ENCODE results near the gene SMYD3. TPM values are rescaled to one million over a fixed set of nuclear protein-coding genes. Genes with fewer than 3 reads are reported as not detected.

Gene SMYD3
- total RNA-seq, 1 donor from 2014 or later: 23.9 TPM

- no peaks in the 10 kb centered on the region for H3K9me3 Mint-ChIP-seq
Measured at GRCh38 chr1:246165826-246166709, 341.0 kb downstream of the SMYD3 start.

DNA sequence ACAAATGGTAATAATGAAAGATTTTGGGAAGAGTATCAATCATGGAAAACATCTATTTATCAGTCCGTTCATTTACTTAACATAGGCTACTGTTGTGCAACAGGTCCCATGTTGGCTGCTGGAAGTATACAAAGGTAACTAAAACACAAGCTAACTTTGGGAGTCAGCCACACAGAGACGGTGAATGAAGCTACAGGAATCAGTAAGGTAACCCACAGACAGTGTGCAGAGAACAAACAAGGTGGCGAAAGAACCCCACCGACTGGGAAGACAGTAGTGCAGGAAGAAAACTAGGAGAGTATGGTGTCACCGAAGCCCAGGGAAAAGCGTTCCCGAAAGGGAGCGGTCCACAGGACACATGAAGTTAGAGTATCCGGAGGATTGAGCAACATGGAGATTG, 342.3 kb downstream of the SMYD3 start:
- H3K36me3 Mint-ChIP-seq (ENCODE audit: low read depth): no peaks in the 10 kb centered on the region
- no peak for DNase-seq
- intact Hi-C loops (cut with micrococcal nuclease): no loop called here
- H3K4me3 Mint-ChIP-seq: no peak overlapping the region
- H3K4me1 Mint-ChIP-seq: no peaks in the 10 kb centered on the region
- no peaks in the 10 kb centered on the region for H3K9me3 Mint-ChIP-seq
- no peak overlapping the region for H3K27ac Mint-ChIP-seq
- H3K27me3 Mint-ChIP-seq: no peaks in the 10 kb centered on the region

More at GRCh38 chr1:246165826-246166709, 341.0 kb downstream of the SMYD3 start:
- no peak overlapping the region for H3K27ac Mint-ChIP-seq
- intact Hi-C loops (cut with micrococcal nuclease): no loop called here
- no peaks in the 10 kb centered on the region for H3K36me3 Mint-ChIP-seq (ENCODE audit: low read depth)
- no peaks in the 10 kb centered on the region for H3K4me1 Mint-ChIP-seq
- no peaks in the 10 kb centered on the region for H3K27me3 Mint-ChIP-seq
- no peak for DNase-seq
- no peak overlapping the region for H3K4me3 Mint-ChIP-seq

GRCh38 chr1:246162560-246162959, 344.5 kb downstream of the SMYD3 start:
- no peaks in the 10 kb centered on the region for H3K4me1 Mint-ChIP-seq
- H3K4me3 Mint-ChIP-seq: no peak overlapping the region
- intact Hi-C loops (cut with micrococcal nuclease): no loop called here

DNA sequence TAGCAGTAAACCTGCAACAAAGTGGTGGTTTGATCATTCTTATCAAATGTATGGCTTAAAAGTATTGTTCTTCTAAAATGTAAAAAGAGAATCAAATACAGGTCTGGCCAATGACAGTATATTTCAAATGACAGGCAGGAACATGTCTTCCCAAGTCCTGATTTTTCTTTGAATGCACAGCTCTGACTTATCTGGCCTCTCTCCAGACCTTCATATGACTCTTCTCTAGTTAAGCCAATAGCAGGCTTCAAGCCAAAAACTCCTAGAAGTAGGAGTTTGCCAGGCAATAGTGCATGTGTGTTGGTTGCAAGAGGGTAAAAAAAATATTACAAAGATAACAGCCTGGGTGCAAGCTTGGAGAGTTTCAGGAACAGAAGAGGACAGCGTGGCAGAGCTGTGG, 345.5 kb downstream of the SMYD3 start:
- intact Hi-C loops (cut with micrococcal nuclease): no loop called here
- H3K4me1 Mint-ChIP-seq: no peaks in the 10 kb centered on the region
- no peaks in the 10 kb centered on the region for H3K36me3 Mint-ChIP-seq (ENCODE audit: low read depth)
- no peaks in the 10 kb centered on the region for H3K9me3 Mint-ChIP-seq
- no peak overlapping the region for H3K27ac Mint-ChIP-seq
- H3K27me3 Mint-ChIP-seq: no peaks in the 10 kb centered on the region
- no peak for DNase-seq
- H3K4me3 Mint-ChIP-seq: no peak overlapping the region

More at GRCh38 chr1:246162560-246162959, 344.5 kb downstream of the SMYD3 start:
- Mint-ChIP-seq H3K27ac (no peak overlapping the region), H3K36me3 (ENCODE audit: low read depth) (no peaks in the 10 kb centered on the region), H3K9me3 (no peaks in the 10 kb centered on the region), H3K27me3 (no peaks in the 10 kb centered on the region)
- no peak for DNase-seq

DNA sequence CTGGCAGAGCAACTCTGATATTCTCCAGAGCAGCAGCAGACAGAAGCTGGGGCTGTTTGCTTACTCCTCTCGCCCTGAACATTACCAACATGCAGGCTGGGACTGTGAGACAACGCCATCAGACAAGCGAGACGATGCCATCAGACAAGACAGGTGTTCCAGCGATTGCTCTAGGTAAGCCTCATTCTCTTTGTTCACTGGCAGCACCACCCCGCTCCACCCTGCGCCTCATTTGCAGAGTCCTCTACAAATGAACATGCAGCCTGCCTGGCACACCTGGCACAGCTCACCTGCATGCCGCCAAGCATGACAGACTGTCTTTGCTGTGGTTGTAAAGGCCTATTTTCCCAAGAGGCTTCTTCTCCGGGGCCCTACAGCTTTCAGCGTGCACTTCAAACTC, 346.2 kb downstream of the SMYD3 start:
- Mint-ChIP-seq H3K36me3 (ENCODE audit: low read depth) (no peaks in the 10 kb centered on the region), H3K4me3 (no peak overlapping the region), H3K27ac (no peak overlapping the region), H3K4me1 (no peaks in the 10 kb centered on the region), H3K9me3 (no peaks in the 10 kb centered on the region), H3K27me3 (no peaks in the 10 kb centered on the region)
- intact Hi-C loops (cut with micrococcal nuclease): no loop called here
- no peak for DNase-seq

- no peak overlapping the region for H3K27ac Mint-ChIP-seq
- H3K27me3 Mint-ChIP-seq: no peaks in the 10 kb centered on the region
- no peak for DNase-seq
- no peaks in the 10 kb centered on the region for H3K9me3 Mint-ChIP-seq
- H3K36me3 Mint-ChIP-seq (ENCODE audit: low read depth): no peaks in the 10 kb centered on the region
- H3K4me1 Mint-ChIP-seq: no peaks in the 10 kb centered on the region
- H3K4me3 Mint-ChIP-seq: no peak overlapping the region
- intact Hi-C loops (cut with micrococcal nuclease): no loop called here
Measured at GRCh38 chr1:246160374-246160773, 346.7 kb downstream of the SMYD3 start.

DNA sequence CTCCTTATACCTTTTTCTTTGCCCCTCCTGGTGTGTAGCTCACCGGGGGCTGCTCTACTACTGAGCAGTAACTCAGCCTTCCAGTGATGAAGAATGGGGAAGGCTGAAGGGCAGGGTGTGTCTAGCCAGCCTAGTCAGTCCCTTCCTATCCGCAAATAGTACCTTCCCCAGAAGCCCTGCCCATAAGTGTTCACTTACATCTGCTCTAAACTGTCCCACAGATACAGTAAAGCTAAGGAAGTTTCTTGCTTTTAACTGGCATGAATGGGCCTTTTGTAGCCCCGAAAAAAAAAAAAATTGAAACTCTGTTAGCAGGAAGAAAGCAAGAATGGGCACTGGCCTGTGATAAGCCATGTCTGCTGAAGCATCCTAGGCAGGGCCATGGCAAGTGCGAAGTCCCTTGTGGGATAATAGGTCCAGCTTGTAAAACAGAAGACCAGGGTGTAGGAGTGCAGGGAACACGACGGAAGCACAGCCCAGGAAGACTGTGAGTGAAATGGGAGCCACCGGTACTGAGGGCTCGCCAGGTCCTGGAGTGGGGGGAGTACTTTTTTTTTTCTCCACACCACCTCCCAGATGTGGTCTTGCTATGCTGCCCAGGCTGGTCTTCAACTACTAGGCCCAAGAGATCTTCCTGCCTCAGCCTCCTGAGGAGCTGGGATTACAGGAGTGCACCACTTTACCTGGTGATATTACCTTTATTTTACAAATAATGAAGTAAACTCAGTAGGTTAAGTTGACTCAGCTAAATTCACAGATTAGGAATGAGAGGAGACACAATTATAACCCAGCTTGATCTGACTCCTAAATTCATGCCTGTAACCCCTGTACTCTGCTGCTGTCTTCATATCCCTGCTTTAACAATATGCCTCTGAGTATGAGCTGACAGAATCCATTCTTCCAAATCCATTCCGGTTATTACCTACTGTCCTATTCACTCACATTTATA, 347.5 kb downstream of the SMYD3 start:
- no peak for DNase-seq
- intact Hi-C loops (cut with micrococcal nuclease): no loop called here
- H3K4me1 Mint-ChIP-seq: no peaks in the 10 kb centered on the region
- H3K27me3 Mint-ChIP-seq: no peaks in the 10 kb centered on the region
- H3K36me3 Mint-ChIP-seq (ENCODE audit: low read depth): no peaks in the 10 kb centered on the region
- H3K27ac Mint-ChIP-seq: no peak overlapping the region
- H3K4me3 Mint-ChIP-seq: no peak overlapping the region
- H3K9me3 Mint-ChIP-seq: no peaks in the 10 kb centered on the region

DNA sequence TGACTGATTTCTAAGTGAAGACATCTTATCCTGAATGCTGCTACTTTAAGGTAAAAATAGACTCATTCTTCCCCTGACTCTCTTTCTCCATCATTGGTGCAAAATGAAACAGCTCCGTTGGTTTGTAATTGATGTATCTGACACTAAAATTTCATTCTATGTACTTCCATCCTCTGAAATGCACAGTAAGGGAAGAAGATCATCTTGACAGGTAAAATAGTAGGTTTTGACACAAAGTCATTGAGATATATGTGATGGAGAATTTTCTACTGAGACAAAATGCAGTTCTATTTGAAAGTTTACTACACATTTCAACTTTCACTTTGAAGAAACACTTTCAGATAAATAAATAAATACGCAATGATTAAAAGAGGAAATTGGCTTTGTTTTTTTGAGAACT, 348.9 kb downstream of the SMYD3 start:
- DNase-seq: no peak
- H3K4me3 Mint-ChIP-seq: no peak overlapping the region
- H3K9me3 Mint-ChIP-seq: no peaks in the 10 kb centered on the region
- H3K36me3 Mint-ChIP-seq (ENCODE audit: low read depth): no peaks in the 10 kb centered on the region
- intact Hi-C loops (cut with micrococcal nuclease): no loop called here
- H3K27ac Mint-ChIP-seq: no peak overlapping the region
- no peaks in the 10 kb centered on the region for H3K27me3 Mint-ChIP-seq
- H3K4me1 Mint-ChIP-seq: no peaks in the 10 kb centered on the region

GRCh38 chr1:246157516-246157915, 349.6 kb downstream of the SMYD3 start:
- Mint-ChIP-seq H3K4me3 (no peak overlapping the region), H3K4me1 (no peaks in the 10 kb centered on the region), H3K27me3 (no peaks in the 10 kb centered on the region), H3K27ac (no peak overlapping the region), H3K36me3 (ENCODE audit: low read depth) (no peaks in the 10 kb centered on the region), H3K9me3 (no peaks in the 10 kb centered on the region)
- DNase-seq: no peak
- intact Hi-C loops (cut with micrococcal nuclease): no loop called here

DNA sequence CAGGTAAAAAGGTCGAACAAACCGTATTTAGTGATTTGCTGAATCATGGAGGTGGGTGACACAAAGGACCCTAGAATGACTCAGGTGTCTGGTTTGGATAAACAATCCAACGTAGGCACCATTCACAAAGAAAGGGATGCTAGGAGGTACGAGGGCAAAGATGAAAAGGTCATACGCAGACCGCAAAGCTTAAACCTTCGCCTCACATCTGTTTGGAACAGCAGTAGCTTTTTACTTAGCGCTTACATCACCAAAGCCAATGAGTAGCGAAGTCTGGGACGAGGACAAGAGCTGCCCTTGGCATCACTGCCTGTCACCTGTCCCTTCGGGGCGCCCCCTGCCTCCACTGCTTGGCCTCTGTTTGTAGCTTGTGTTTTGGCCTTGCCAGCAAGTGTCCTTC, 350.2 kb downstream of the SMYD3 start:
- intact Hi-C loops (cut with micrococcal nuclease): no loop called here
- Mint-ChIP-seq H3K27ac (no peak overlapping the region), H3K27me3 (no peaks in the 10 kb centered on the region), H3K36me3 (ENCODE audit: low read depth) (no peaks in the 10 kb centered on the region), H3K9me3 (no peaks in the 10 kb centered on the region), H3K4me3 (no peak overlapping the region), H3K4me1 (no peaks in the 10 kb centered on the region)
- no peak for DNase-seq

DNA sequence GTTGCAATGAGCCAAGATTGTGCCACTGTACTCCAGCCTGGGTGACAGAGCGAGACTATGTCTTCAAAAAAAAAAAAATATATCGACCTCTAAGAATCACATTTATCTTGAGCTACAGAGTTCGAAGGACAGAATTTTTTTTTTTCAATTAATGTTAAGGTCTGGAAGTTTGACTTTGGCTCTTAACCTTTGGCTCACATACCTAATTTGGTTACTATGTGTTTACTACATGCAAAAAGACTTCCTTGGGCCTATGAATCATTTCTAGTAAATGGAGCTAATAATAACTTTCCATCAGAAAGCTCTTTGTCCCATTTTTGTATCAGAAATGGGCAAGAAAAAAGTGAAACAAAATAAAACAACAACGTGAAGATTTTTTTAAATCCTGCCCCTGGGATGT, 351.2 kb downstream of the SMYD3 start:
- H3K27ac Mint-ChIP-seq: no peak overlapping the region
- H3K9me3 Mint-ChIP-seq: no peaks in the 10 kb centered on the region
- no peaks in the 10 kb centered on the region for H3K36me3 Mint-ChIP-seq (ENCODE audit: low read depth)
- no peak overlapping the region for H3K4me3 Mint-ChIP-seq
- no peaks in the 10 kb centered on the region for H3K27me3 Mint-ChIP-seq
- DNase-seq: no peak
- H3K4me1 Mint-ChIP-seq: no peaks in the 10 kb centered on the region
- intact Hi-C loops (cut with micrococcal nuclease): no loop called here

DNA sequence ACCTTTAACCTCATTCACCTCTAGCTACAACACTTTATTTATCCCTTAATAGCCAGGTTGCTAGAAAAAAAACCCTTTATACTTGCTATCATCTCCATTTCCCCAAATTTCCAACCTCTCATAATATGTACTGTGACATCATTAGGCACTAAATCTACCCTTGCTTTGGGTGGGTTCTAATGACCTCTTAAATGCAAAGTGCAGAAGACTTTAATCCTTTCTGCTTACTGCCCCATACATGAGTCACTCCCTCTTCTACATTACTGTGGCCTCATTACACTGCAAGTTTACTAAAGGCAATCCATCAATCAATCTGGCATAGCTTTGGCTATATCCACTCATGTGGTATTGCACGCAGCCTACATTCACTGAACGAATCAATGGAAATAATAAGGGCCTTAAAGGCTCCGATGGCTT, 353.3 kb downstream of the SMYD3 start:
- H3K4me3 Mint-ChIP-seq: no peak overlapping the region
- no peaks in the 10 kb centered on the region for H3K36me3 Mint-ChIP-seq (ENCODE audit: low read depth)
- no peaks in the 10 kb centered on the region for H3K27me3 Mint-ChIP-seq
- intact Hi-C loops (cut with micrococcal nuclease): no loop called here
- DNase-seq: no peak
- H3K4me1 Mint-ChIP-seq: no peaks in the 10 kb centered on the region
- no peak overlapping the region for H3K27ac Mint-ChIP-seq
- H3K9me3 Mint-ChIP-seq: no peaks in the 10 kb centered on the region

- no peak overlapping the region for H3K4me3 Mint-ChIP-seq
- no peaks in the 10 kb centered on the region for H3K36me3 Mint-ChIP-seq (ENCODE audit: low read depth)
- no peaks in the 10 kb centered on the region for H3K27me3 Mint-ChIP-seq
- no peak overlapping the region for H3K27ac Mint-ChIP-seq
- intact Hi-C loops (cut with micrococcal nuclease): no loop called here
- no peak for DNase-seq
- H3K4me1 Mint-ChIP-seq: no peaks in the 10 kb centered on the region
- no peaks in the 10 kb centered on the region for H3K9me3 Mint-ChIP-seq
Measured at GRCh38 chr1:246152986-246153431, 354.1 kb downstream of the SMYD3 start.

DNA sequence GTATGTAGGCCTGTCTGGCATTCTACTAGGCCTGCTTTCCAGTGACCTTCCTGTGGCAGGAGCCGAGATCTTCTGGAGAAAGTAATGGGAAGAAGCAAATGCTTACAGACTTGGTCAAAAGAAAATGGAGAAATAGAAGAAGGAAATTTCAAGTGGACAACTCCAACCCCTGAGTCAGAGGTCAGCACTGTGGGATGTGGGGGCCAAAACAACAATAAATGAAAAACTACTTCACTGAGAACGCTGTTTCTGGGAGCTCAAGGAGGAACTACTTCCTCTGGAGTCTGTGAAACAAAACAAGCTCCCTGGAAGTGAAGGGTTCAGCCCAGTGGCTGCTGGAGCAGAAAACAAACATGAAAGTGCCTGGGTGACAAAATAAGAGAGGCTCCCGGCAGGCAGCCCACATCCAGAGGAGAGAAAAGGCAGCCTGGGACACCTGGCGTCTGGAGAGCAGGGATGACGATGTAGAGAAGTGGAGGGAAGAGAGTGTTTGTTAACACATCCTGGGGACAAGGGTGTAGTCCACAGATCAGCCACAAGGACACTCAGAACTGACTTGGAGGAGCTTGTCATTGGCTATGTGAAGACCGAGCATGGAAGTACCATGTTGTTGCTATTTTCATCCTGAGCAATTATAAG, 355.2 kb downstream of the SMYD3 start:
- Mint-ChIP-seq H3K36me3 (ENCODE audit: low read depth) (no peaks in the 10 kb centered on the region), H3K27ac (no peak overlapping the region), H3K4me3 (no peak overlapping the region), H3K9me3 (no peaks in the 10 kb centered on the region), H3K4me1 (no peaks in the 10 kb centered on the region), H3K27me3 (no peaks in the 10 kb centered on the region)
- intact Hi-C loops (cut with micrococcal nuclease): no loop called here
- no peak for DNase-seq

Measured in activated CD4-positive, alpha-beta T cell treated with anti-CD3 and anti-CD28 coated beads, Interleukin-2, amount 10 ng/mL, durations not matched to agents 24 days and 14 days (primary cell).